Colonic mucosa (tissue), 4 donors: Measurements from ENCODE around the gene TMEM132C. TPM values are rescaled to one million over a fixed set of nuclear protein-coding genes. Genes with fewer than 3 reads are reported as not detected.

Experiments used
- DNase-seq: peaks from one replicate; pipeline ENCODE4 v3.0.0-alpha.2; 2020
- H3K27ac ChIP-seq: fragments of 200-600 bp; one replicate; pipeline ENCODE4 v1.8.0; 2021
- H3K27me3 ChIP-seq: fragments of 200-600 bp; one replicate; pipeline ENCODE4 v1.8.0; 2021
- H3K36me3 ChIP-seq: fragments of 200-600 bp; one replicate; pipeline ENCODE4 v1.8.0; 2021
- H3K4me1 ChIP-seq: fragments of 200-600 bp; one replicate; pipeline ENCODE4 v1.8.0; 2021; ENCODE audit warnings: mild to moderate bottlenecking
- H3K4me3 ChIP-seq: fragments of 200-600 bp; one replicate; pipeline ENCODE4 v1.8.0; 2021
- H3K9ac ChIP-seq, 2 donors: one replicate each; pipeline ENCODE4 v1.7.0; 2013; ENCODE audit warnings: control low read depth in 2 of 2, low read depth in 2 of 2, low read length in 2 of 2
- H3K9me3 ChIP-seq: fragments of 200-600 bp; one replicate; pipeline ENCODE4 v1.8.0; 2021
- intact Hi-C: fragments of 100-400 bp; cut with DNase I; formaldehyde crosslinking; loops from one replicate; pipeline ENCODE4 v1.14.1; 2022
- total RNA-seq, 2 donors: library from RNA; stranded (reverse); fragmentation: NEBNext Ultra II Directional in 1 of 2; extraction: Animal tissue kit (Norgen Biotek cat#: 25700) in 1 of 2; gene quantifications; one replicate each; pipeline ENCODE4 v1.2.1, GENCODE V29; 2021
- TF ChIP-seq, protein P1 (sequence below): fragments of 200-600 bp; IDR thresholded peaks from one replicate; pipeline ENCODE4 v1.8.0; 2022; ENCODE audit warnings: antibody characterized with exemption, mild to moderate bottlenecking
- donor health status: healthy.
- donor health status: DM: no; HTN: no; CAD: no.
- donor health status: DM: no; HTN: no; CAD: no.

TMEM132C gene
- total RNA-seq, 2 donors from 2014 or later = 0.25 to 0.42 TPM

DNA sequence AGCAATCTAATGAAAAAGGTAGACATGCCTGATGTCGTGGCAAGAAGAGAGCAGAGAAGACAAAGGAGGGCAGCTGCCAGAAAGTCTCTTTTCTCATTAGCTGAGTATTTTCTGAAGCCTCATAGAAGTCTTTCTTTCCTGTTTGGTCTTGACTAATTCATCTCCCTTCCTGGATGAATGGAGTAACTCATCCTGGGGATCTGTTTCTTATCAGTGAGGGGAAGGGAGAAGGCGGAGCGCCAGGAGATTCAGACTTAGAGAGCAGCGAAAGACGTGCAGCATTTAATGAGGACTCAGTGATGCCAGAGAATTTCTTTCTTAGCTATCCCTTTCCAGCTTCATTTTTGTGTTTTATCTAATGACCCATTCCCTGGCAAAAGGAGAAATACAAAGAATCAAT, 467.4 kb downstream of the TMEM132C start:
- H3K36me3 ChIP-seq = no peaks in the 10 kb centered on the region
- TF ChIP-seq, protein P1, sequence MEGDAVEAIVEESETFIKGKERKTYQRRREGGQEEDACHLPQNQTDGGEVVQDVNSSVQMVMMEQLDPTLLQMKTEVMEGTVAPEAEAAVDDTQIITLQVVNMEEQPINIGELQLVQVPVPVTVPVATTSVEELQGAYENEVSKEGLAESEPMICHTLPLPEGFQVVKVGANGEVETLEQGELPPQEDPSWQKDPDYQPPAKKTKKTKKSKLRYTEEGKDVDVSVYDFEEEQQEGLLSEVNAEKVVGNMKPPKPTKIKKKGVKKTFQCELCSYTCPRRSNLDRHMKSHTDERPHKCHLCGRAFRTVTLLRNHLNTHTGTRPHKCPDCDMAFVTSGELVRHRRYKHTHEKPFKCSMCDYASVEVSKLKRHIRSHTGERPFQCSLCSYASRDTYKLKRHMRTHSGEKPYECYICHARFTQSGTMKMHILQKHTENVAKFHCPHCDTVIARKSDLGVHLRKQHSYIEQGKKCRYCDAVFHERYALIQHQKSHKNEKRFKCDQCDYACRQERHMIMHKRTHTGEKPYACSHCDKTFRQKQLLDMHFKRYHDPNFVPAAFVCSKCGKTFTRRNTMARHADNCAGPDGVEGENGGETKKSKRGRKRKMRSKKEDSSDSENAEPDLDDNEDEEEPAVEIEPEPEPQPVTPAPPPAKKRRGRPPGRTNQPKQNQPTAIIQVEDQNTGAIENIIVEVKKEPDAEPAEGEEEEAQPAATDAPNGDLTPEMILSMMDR = no peak
- no peak for DNase-seq
- H3K27me3 ChIP-seq = no peaks in the 10 kb centered on the region
- H3K4me3 ChIP-seq = no peak overlapping the region
- H3K9me3 ChIP-seq = no peaks in the 10 kb centered on the region
- intact Hi-C loops = no loop called here
- no peaks in the 10 kb centered on the region for H3K4me1 ChIP-seq
- no peak overlapping the region for H3K27ac ChIP-seq
- H3K9ac ChIP-seq = no peak overlapping the region

- H3K4me1 ChIP-seq = no peaks in the 10 kb centered on the region
- no peaks in the 10 kb centered on the region for H3K9me3 ChIP-seq
- DNase-seq = no peak
- H3K27me3 ChIP-seq = no peaks in the 10 kb centered on the region
- TF ChIP-seq, protein P1 = no peak
- no peak overlapping the region for H3K4me3 ChIP-seq
- H3K27ac ChIP-seq = no peak overlapping the region
- no peak overlapping the region for H3K9ac ChIP-seq
- intact Hi-C loops = no loop called here
- no peaks in the 10 kb centered on the region for H3K36me3 ChIP-seq
These were observed 470.5 kb downstream of the TMEM132C start for GRCh38 chr12:128737292-128737966.

DNA sequence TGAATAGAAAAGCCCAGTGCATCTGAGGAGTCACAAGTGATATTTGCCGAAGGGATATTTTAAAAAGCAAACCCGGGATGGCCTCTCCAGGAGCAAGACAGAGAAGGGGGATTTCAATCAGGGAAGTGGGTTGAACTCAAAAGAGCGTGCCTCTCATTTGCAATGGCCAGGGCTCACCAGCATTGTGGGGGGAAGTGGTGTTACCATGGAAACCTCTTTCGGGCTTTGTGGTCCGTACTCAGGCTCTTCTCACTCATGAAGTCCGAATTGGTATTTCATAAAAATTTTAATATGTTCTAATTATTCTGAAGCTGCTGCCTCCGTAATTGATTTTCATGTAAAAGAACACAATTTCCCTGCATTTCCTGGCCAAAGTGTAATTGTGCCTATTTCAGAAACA, 476.9 kb downstream of the TMEM132C start:
- DNase-seq = no peak
- no peaks in the 10 kb centered on the region for H3K36me3 ChIP-seq
- no peak overlapping the region for H3K4me3 ChIP-seq
- TF ChIP-seq, protein P1 = no peak
- H3K4me1 ChIP-seq = no peaks in the 10 kb centered on the region
- no peak overlapping the region for H3K9ac ChIP-seq
- no peaks in the 10 kb centered on the region for H3K27me3 ChIP-seq
- no peak overlapping the region for H3K27ac ChIP-seq
- intact Hi-C loops = no loop called here
- H3K9me3 ChIP-seq = no peaks in the 10 kb centered on the region

DNA sequence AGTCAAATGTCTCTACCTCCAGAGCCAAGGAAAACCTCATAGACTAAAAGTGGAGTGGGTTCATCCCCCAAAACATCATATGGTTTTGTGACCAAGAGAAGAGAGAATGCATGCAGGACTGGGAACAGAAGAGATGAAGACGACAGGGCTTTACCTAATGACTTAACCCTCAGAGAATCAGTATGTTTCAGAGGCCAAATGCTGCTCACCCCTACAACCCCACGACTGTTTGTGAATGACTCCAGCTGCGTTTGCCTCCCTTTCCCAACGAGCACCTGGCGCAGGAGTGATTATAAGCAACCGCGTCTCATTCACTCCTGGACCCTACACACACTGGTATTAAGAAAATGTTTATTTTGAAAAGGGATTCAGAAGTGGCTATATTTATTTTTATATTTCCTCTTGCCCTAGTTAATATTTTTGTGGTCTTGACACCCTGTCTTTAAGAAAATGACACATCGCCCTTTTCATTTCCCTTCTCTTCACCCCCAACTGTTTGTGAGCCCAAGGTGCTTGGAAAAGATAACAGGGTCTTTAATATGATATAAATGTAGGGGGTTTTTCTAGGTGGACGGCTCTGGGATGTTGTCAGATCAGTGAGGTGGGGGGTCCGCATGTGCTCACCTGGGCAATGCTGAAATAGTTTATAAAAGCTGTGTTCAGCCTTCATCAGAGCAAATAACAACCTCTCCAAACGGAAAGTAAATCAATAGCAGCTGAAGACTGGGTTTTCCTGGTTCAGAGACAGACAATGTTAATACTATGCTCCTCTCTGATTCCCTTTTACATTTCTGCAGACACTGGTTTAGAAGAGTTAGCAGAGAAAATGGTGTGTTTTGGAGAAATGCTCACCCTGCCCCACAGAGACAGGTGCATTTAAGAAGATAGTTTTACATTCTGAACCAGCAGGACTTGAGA, 479.1 kb downstream of the TMEM132C start:
- no peak for DNase-seq
- intact Hi-C loops = no loop called here

DNA sequence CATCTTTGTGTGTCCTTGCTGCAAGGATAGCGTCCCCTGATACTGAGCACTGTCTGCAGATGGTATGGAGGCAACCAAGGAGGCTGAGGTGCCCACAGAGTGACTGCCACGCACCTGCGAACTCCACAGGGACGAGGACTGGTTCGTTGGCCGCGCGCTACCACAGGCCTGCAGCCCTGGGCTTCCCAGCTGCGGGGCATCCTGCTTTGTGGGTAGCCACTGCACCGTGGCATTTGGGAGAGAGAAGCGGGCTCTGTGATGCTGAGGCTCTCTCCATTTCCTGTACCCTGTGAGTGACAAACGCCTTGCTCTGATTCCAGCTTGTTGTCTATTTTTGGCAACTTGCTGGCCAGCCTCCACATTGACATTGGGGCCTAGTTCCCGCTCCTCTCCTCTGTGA, 480.5 kb downstream of the TMEM132C start:
- no peak overlapping the region for H3K9ac ChIP-seq
- TF ChIP-seq, protein P1 = no peak
- no peak for DNase-seq
- no peaks in the 10 kb centered on the region for H3K4me1 ChIP-seq
- no peaks in the 10 kb centered on the region for H3K36me3 ChIP-seq
- intact Hi-C loops = no loop called here
- H3K27me3 ChIP-seq = no peaks in the 10 kb centered on the region
- no peak overlapping the region for H3K4me3 ChIP-seq
- H3K9me3 ChIP-seq = no peaks in the 10 kb centered on the region
- H3K27ac ChIP-seq = no peak overlapping the region

More for the DNA sequence above, 479.1 kb downstream of the TMEM132C start:
- Histone ChIP-seq H3K27ac (no peak overlapping the region), H3K4me3 (no peak overlapping the region), H3K9ac (no peak overlapping the region), H3K9me3 (no peaks in the 10 kb centered on the region), H3K27me3 (no peaks in the 10 kb centered on the region), H3K36me3 (no peaks in the 10 kb centered on the region), H3K4me1 (no peaks in the 10 kb centered on the region)
- TF ChIP-seq, protein P1 = no peak
